Stimulated activated CD4-positive, alpha-beta T cell treated with anti-CD3 and anti-CD28 coated beads, TNF-alpha, amount 100 ng/mL, for 4 hours (primary cell): ENCODE data around the gene CPD.

Experiments
- DNase-seq, 3 experiments: peaks; one replicate each; pipeline ENCODE4 v3.0.0-alpha.2; 2020; ENCODE audit warnings: low read depth in 3 of 3

Gene CPD

DNA sequence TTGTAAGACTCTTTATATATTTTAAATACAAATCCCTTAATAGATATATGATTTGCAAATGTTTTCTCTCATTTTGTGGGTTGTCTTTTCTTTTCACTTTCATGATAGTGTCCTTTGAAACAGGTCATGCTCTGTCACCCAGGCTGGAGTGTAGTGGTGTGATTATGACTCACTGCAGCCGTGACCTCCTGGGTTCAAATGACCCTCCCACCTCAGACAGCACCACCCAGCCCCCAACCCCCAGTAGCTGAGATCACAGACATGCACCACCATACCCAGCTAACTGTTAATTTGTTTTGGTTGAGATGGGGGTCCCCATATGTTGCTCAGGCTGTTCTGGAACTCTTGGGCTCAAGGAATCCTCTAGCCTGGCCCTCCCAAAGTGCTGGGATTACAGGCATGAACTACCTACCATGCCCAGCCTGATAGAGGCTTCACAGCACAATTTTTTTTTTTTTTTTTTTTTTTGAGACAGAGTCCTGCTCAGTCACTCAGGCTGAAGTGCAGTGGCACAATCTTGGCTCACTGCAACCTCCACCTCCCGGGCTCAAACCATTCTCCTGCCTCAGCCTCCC is 26.4 kb upstream of the CPD start:
- no peak for DNase-seq

DNA sequence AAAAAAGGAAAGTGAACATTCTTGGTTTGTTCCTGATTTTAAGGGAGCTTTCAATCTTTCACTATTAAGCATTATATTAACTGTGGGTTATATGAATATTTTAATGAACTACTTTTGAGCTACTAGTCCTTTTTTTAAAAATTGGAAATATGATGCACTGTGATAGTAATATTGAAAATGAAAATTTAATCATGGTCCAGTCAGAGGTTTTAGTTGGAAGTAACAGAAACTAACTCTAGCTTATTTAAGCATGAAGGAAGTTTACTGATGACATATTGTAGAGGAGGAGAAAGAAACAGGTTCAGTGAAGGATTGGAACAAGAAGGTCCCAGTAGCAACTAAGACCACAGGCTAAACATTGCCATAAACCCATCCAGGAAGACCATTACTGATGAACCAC is 24.0 kb upstream of the CPD start:
- DNase-seq = no peak

DNA sequence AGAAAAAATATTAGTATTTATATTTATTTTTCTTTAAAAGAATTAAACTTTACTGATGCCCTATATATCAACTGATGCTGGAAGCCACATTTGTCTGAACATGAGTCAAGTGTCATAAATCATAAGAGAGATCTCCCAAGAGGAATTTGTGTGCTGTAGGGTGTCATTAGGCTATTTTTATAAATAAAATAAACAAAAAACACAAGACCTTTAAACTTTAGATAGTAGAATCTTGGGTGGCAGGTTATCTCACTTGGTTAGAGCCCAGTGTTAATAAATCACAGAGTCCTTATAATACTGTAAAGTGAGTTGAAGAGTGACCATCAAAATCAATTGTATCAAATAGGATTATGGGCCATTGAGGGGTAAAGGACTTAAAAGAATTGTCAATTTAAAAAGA is 21.3 kb upstream of the CPD start:
- DNase-seq = no peak

DNA sequence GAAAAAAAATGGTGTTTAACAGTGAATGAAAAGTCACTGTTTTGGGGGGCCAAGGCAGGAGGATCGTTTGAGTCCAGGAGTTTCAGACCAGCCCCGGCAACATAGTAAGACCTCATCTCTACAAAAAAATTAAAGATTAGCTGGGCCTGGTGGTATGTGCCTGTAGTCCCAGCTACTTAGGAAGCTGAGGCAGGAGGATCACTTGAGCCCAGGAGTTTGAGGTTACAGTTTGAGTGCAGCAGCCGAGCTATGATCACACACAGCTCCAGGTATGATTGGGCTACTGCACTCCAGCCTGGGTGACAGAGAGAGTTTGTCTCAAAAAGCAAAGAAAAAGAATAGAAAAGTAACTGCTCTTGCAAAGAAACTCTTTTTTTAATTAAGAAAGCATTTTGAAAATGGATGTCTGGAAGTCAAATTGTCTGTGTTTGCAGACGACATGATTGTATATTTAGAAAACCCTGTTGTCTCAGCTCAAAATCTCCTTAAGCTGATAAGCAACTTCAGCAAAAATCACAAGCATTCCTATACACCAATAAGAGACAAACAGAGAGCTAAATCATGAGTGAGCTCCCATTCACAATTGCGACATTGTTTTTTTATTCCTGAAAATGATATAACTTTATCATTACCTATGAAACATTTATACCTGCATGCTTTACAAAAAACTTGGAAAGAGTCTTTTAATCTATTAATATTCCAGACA is 20.5 kb upstream of the CPD start:
- DNase-seq = no peak

DNA sequence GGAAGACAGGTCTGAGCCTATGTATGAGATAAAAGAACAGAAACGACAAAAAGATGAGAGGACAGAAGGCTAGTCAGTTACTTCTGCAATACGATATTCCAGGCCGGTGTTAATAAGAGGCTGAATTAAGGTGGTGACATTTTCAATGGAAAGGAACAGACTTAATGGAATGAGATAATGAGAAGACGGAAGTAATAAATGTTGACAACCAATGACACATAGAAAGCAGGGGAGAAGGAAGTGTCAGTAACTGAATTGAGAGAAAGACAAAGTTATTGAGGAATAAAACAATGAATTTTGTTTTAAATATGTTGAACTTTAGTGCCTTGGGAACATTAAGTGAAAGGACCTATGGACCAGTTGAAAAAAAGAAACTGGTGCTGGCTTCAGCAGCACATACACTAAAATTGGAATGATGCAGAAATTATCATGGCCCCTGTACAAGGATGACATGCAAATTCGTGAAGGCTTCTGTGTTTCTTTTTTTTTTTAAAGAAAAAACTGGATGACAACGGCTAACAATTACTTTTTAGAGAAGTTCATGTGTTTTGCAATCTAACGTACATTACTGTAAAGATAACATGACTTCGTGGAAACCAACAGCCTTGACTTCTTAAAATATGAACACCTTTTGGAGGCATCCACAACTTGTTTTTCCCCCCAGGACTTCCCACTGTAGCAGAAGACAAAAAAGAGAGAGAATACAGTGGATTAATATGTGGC is 18.5 kb upstream of the CPD start:
- DNase-seq = no peak

DNA sequence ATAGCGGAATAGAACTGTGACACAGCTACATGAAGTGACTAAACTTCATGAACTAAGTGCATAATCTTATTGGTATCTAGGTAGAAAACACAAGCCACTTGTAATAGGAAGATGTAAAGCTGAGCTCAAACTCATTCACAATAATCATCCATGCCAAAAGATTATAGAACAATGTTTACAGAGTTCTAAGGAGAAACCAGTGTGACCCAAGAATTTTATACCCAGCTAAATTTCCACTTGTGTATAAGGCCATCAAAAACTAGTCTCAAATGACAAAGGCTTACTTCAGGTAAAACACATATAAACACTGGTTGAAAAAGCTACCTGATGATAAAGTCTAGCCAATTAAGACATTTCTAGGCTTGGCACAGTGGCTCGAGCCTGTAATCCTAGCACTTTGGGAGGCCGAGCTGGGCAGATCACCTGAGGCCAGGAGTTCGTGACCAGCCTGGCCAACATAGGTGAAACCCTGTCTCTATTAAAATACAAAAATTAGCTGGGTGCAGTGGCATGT is 16.9 kb upstream of the CPD start:
- DNase-seq = no peak

DNA sequence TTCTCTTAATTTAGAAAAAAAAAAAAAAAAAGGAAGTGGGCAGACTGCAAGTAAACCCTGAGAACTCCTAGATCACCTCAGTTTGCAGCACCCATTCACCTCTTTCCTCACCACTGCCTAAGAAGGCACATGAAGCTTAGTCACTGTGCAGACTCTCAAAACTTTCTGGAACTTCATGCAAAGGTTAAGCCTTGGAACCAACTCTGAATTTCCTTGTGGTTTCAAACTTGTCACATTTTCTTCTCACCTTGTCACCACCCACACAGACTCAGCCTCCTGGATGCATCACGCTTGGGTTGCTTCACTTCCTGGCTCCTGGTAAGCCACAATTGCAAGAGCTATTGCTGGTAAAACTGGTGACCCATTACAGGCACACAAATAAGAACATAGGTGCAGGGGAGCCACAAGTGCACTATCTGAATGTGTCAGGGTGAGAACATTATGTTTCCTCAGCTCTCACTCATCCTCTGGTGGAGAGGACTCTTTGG is 15.0 kb upstream of the CPD start:
- DNase-seq = peak; percentile 29 to 76 (median 66)

DNA sequence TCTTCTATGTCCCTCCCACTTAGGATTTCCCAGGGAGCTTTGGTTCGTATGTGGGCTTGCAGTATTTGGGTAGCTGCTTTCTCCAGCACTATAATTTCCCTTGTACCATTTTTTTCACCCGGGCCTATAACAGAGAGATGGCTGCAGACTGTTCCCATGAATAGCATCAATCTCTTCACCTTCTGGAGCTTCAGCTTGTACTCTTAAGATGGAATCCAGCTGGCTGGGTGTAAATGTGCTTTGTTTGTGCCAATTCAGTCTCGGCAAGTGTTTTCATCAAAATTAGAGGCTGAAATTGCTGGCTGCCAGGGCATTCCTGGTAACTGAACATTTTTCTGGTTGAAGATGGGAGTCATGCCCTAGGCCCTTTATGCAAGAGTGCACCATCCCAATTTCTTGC is 12.2 kb upstream of the CPD start:
- DNase-seq = no peak

DNA sequence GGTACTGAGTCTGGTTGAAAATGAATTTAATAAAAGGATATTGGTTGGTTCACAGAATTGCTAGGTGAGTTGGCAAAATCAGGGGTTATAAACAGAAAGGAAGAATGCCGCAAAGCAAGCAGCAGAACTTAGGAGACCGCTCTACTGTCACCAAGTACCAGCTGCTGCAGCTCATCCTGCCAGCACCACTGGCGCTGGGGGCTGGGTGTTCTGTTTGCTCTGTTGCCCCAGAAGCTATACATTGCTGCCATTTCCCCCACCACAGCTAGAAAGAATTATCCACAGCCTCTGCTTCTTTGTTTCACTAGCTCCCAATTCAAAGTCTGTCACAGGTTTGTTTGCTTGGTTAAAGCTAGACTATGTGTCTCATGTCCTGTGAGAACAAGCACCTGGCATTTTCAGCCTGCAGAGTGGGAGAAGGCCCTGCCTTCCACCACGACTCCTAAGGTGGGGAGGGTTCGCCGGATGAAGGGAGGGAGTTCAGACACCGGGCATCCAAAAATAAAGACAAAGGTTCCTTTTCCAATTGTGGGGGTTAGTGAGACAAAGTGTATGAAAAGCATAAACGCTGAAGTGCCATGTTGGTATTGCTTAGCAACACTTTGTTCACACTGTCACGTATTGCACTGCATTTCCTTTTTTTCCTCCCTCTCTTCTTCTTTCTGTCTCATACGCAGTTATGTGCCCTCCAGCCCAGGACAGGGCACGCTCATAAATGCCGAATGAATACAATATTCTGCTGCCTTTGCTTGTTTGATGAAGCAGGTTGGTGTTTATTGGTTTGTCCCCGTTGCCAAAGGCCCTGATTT is 9.6 kb upstream of the CPD start:
- DNase-seq = no peak

DNA sequence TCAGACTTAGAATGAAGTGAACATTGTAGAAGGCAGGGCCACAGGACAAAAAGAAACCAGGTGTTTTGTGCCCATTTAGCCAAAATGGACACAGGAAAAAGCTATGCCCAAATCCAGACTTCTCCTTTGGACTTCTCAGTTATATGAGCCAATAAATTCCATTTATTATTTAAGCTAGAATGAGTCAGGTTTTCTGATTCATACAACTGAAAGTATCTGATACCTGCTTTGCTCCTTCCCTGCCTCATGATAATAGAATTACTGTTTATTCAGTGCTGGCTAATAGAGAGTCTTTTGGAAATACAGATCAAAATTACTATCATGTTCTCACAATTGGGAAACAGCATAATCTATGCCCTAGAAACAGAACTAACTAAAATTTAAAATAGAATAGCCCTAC is 8.7 kb upstream of the CPD start:
- no peak for DNase-seq

DNA sequence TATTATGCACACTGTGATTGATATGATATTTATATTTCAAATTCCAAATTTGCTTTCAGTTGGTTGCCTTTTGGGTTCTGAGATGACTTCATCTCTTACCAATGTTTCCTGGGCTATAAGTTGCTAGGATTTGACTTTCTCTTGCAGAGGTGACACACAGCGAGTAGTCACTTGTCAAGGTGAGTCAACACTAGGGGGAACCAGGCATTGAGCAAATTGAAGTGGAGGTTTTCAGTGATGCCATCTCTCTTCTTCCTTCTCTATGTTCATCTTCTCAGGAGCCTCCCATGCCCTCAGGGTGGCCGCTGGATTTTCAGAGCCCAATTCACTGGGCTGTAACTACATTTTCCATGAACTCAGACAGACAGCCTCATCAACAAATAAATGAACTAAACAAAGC is 6.0 kb upstream of the CPD start:
- no peak for DNase-seq

DNA sequence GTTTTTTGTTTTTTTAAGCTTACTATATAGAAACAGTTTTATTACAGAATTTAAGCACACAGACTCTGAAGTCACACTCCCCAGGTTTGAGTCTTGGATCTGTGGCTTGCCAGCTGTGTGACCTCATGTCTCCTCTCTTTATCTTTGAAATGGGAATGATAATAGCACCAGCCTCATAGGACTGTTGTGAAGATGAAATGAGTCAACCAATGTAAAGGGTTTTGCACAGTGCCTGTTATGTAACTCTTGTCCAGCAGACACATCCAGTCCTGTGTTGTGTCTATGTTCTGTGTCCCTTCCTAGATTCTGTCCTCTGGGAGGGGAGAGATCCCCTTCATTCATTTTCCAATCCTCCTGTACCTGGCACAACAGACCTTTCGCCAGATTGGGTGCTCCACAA is 3.1 kb upstream of the CPD start:
- DNase-seq = no peak

DNA sequence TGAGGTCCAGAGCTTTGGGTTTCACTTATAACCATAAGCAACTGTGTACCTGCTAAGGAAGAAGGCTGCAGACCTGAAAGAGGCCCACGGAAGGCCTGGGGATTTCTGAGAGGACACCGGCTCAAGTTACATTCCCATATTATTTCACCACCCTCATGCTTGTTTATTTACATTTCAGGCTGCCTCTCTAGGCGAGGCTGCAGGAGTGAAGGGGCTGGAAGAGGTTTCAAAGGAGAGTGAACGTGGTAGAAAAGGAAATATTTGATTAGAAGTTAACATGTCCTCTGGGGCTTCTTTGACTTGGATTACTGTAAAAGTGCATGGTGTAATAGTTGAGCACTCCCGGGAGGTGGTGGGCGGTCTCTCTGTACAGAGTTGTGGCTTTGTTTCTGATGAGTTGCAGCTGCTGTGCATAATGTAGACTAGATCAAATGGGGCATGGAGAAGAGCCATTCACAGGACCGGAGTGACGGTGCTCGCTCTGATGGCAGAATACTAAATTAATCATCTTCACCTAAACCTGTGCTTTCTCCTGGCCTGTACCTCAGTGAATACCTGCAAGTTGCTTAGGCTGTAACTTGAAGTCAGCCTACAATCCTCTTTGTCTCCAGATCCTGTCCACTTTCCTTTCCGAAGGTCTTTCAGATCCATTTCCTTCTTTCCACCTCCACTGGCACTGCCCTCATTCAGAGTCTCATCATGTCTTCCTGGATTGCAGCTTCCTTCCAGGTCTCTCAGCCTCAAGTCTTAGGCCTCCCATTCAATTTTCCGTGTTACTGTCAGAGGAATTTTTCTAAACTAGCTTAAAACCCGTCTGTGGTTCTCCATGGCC is 1.9 kb upstream of the CPD start:
- peak in 2 of 3 experiments; percentile 26 for DNase-seq

DNA sequence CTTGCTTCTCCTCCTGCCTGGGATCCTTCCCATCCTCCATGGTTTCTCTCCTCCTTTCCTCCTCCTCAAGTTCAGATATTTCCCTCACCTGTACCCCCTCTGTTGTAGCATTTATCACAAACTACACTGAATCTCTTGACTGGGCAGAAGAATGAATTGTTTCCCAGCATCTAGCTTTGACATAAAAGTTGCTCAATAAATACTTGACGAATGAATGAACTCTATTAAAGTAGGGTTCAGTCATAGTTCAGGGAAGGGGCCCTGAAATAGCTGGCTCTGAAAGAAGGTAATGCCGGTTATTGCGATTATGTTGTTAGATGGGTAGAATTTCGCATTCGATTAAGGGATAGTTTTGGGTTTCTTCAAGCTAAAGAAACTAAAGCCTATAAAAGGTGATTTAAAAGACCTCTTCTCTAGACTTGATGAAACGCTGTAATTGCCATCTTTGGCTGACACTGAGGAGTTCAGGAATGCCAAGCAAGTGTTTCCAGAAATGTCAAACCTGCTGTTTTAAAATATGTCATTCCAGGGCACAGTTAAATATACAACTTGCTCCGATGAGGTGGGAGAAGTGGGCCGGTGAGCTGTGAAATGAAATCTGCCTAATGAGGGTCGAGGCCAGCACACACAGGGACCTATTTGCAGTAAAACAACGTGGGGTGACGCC is 1.0 kb upstream of the CPD start:
- DNase-seq = no peak

DNA sequence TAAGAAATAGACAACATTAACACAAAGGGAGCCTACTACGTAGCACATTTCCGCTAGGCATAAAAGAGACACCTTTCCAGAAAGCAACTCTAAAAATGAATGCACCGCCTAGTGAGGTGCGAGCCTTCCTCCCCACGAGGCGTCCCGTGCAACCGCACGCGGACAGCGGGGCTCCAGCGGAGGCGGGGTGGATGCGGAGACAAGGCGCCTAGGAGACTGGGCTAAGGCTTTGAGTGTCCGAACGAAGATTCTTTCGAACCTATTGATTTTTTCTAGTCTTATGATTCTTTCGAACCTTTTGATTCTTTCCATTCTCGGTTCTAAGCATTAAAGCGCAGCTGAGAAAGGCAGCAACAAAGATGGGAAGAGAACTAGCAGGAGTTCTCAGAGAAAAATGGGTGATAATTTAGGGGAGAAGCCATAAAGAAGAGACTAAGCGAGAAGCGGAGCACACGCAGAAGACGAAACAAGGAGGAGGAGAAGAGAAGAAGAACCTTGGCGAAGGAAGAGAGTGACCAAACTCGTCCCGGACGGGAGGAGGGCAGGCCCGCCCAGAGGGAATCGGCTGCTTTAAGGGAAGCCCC is 394 bp upstream of the CPD start:
- peak in 2 of 3 experiments; percentile 27 to 34 for DNase-seq

DNA sequence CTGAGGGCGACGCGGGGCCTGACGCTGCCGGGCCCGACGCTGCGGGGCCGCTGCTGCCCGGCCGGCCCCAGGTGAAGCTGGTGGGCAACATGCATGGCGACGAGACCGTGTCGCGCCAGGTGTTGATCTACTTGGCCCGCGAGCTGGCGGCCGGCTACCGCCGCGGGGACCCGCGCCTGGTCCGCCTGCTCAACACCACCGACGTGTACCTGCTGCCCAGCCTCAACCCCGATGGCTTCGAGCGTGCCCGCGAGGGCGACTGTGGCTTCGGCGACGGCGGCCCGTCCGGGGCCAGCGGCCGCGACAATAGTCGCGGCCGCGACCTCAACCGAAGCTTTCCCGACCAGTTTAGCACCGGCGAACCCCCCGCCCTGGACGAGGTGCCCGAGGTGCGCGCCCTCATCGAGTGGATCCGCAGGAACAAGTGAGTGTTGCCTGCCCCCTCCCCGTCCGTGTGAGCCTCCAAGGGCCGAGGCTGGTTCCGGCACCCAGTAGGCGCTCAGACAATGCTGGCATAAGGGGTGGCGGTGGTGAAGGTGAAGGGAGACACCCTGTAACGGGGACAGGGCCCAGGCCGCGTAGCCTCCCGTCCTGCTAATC is 676 bp downstream of the CPD start:
- peak in 2 of 3 experiments; percentile 15 to 18 for DNase-seq

DNA sequence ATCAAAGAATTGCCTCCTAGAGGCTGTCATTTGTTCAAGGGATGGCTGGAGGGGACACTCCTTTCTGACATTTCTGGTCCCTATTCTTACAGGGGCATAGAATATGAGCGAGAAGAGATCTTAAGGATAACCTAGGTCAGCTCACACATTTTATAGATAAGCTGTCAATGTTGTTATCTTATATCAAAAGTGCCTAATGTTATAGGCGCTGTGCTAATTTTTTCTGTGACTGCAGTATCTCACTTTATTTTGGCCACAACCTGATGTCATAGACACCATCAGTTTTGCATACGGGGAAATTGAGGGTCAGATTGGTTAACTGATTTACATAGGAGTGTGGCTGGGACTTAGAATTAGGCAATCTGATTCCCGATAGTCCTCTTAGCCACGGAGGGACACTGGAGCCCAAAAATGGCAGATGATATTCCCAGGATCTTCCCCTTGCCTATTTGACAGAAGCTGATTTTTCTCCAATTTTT is 1.2 kb downstream of the CPD start:
- no peak for DNase-seq

DNA sequence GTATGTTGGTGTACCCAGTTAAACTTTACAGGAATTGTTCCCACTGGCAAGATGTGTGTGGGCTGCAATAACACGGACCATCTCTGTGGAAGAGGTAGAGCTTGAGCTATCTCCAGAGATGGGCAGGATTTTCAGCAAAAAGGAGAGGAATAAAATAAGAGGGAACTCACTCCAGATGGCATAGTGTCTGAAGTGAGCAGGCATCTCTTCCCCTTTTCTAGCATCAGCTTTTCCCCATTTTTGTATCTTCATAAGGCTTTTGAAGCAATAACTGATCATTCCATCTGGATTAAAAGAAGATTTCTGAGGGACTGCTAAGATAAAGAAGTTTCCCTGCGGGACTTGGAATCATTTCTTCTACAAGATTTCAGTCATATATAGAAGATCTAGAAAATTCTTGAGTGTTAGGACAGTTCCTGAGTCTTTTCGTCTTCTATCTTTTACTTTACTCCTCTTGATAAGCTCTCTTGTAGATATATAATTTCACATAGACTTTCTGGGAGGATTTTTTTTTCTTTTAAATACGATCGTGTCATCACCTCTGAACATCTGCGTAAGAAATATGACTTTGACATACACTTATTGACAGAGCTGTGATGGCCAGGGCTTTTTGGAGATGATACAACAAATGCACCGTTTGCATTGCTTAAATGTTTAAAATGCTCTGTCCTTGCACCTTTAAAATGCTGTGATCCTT is 2.1 kb downstream of the CPD start:
- DNase-seq = no peak

DNA sequence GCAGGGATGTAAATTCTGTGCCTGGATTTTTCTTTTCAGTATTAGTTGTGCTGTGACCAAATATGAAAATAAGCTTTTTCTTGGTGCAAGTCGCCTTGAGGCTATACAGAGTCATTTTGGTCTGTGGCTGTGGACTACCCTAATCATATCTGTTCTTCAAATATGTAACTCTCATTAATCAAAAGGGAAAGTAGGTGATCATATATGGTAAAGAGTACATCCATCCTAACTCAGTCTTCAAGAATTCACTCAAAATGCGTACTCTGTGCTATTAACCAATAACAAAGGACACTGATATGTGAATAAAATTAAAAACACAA is 2.6 kb downstream of the CPD start:
- DNase-seq = no peak
